GM19238 (cell line): ENCODE measurements around the gene TCAIM.
"Not testable (repeated sequence)": the region's sequence is repeated elsewhere in the genome, so short reads cannot be mapped to it uniquely, and the experiment has no call there.

Experiments used
- DNase-seq: peaks from one replicate; pipeline ENCODE4 v3.0.0; 2011; ENCODE audit warnings: low spot score; ENCODE audit not compliant: insufficient read length

Gene TCAIM

DNA sequence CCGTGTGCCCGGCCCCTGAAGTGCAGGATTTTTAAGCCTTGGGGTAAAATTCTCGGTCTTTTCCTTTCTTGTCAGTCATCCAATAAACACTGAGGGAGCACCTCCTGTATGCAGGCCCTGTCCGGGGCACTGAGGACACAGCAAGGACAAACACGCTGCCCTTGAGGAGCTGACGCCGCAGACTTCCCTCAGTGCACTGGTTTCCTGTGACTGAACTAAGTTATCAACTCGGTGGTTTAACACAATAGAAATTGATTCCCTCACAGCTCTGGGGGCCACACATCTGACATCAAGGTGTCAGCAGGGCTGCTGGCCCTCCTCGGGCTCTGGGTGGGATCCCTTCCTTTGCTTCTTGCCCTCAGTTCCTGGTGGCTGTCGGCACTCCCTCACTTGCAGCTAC, 73.8 kb downstream of the TCAIM start:
- no peak for DNase-seq

DNA sequence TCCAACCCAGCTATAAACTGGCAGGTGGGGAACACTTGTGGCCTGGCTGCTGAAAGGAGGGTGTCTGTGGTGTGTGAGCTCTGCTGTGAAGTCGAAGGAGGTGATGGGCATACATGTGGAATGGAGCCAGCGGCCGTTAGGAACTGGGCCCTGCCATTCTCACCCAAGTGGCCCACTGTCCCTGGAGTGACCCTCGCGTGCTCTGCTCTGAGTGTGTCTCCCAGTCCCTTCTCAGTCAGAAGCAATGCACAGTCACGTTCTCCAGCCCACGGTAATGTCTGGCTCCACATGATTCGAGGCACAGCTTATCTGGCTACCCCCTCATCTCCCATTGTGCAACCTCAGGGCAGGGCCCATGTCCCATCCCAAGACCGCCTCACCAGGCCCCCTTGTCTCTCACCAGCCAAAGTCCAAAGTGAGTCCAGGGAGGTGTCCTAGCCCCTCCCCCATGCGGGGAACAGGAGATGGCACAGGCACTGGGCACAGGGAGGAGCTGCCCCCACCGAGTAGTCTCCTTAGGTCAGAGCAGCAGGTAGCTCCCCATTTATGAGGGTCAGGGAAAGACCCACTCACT, 76.0 kb downstream of the TCAIM start:
- DNase-seq: no peak

DNA sequence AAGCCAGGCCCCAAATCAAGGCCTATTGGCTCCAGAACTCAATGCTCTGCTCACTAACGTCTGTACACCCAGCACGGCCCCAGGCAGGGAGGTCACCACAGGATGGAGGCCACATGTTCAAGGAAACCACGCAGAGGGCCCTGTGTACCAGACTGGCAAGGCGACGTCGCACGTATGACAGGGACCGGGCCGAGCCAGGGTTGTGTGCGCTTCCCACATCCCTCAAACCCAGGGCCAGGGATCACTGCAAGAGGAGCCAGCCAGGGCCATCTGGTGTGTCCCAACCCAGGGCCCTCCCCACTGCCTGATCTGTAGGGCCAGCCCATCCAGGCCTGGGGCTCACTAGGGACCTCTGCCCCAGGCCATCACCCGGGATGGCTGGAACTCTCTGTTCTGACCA, 76.9 kb downstream of the TCAIM start:
- no peak for DNase-seq

DNA sequence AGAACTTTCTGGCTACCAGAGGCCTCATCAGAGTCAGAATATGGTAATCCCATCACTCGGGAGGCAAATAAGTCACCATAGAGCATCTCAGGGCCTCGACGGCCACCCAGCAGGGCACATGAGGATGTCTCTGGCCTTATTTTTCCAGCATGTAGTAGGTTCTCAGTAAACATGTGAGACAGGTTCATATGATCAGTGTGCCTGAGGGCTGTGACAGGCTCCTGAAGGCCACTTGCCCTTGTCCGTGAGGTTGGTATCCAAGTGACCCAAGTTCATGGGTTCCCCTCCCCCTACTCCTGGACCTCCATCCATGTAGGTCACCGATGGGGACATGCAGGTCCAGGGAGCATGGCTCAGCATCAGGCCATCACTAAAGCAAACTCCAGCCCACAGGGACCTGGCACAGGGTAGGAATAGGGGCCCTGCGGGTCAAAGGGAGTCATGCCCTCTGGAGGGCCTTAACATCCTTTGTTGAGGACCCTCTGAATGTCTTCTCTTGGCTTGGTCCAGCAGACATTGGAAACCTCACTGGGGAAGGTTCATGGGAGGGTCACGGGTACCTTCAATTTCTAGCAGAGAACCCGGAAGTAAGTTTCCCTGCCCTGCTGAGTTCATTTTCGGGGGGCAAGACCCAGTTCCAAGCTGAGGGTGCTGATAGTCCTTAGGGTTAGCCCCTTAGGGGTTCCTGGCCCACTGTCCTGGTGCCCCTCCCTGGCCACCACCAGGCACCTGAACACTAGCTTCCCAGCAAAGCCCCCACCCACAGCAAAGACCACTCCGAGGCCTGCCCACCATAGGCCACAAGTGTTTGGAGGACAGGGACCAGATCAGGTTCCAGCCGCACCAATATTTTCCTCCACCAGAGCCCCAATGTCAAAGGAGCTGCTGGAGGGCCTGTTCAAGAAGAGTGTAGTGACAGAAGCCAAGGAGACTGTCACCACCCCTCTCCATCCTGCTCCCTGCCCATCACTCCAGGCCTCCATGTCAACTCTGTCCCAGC, 77.8 kb downstream of the TCAIM start:
- no peak for DNase-seq

DNA sequence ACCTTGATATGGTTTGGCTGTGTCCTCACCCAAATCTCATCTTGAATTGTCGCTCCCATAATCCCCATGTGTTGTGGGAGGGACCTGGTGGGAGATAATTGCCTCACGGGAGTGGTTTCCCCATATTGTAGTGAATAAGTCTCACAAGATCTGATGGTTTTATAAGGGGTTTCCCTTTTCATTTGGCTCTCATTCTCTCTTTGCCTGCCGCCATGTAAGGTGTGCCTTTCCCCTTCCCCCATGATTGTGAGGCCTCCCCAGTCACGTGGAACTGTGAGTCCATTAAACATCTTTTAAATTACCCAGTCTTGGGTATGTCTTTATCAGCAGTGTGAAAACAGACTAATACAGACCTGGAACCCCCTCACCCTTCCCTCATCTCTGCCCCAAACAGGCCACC, 79.6 kb downstream of the TCAIM start:
- DNase-seq: not testable (repeated sequence)

DNA sequence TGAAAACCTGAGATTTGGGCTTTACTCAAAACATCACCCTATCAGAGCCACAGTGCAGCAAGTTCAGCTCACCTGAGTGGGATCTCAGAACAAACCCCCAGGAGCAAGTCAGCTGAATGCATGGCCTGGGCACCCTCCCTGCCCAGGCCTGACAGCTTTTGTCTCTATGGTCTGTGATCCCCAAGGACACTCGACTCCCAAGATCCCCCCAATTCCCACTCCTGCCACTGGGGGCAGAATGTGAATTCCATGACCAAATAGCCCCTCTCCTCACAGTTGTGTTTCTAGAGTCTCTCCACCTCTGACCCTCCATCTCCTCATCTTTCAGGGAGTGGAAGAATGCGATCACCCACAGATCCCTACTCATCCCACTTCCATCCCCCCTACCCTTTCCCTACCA, 80.0 kb downstream of the TCAIM start:
- DNase-seq: no peak

DNA sequence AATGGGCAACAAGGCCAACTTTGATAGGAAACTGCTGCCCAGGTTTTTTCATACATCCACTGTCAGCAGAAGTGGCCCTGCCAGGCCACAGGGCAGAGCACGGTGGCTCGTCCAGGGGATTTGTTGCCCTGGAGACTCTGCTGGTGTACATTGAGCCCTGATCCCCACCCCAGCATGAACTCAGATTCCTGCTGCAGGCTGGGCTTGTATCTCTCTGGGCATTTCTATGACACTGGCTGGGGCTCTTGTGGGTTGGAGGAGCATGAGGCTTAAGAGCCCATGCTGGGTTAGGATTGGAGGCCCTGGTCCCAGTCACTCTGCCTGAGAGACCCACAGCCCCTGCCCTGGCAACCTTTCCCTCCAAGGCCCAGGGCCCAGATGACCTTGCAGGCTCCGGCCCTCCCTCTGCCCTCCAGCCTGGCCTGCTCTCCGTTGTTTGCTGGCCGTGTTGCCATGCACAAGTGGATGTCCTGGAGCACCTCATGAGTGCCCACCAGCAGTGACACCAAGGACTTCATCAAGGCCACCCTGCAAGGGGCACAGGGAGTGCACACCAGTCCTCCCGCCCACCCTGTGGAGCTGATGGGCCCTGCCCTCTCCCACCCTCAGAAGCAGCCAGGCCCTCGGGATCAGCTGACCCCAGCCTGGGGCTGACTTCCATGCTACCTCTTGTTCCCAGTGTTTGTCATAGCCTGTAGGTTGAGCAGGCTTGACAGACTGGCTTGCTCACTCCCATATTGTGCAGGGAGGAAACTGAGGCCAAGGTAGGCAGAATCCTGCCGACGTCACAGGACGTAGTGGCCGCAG, 80.8 kb downstream of the TCAIM start:
- no peak for DNase-seq

DNA sequence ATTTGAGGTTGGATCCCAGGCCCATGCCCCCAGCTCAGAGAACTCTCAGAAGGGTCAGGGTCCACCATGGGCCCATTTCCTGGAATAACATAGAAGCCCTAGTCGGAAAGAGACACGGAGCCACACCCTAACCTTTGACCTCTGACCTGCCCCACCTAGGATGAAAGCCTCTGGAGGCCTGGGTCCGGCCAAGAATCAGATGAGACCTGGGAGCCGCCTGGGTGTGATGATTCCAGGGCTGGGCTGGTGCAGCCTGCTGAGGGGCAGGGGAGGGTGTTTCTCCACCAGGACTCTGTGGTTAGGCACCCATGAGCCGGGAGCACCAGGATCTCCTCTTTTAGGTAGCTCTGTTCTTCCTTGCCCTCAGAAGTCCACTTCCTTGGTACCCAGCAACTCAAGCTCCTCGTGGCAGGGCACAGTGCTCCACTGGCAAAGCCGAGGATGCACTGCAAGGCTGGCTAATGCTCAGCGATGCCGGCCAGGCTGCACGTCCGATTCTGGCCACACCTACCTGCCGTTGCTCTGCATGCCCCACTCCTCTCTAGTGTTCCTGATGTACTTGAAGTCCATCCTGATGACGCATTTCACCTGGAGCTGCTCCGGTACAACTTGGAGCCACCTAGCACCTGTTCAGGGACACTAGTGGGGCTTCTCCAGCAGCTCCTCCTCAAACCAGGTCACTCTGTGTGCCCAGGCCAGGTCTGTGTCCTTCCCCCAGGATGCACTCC, 81.5 kb downstream of the TCAIM start:
- no peak for DNase-seq

DNA sequence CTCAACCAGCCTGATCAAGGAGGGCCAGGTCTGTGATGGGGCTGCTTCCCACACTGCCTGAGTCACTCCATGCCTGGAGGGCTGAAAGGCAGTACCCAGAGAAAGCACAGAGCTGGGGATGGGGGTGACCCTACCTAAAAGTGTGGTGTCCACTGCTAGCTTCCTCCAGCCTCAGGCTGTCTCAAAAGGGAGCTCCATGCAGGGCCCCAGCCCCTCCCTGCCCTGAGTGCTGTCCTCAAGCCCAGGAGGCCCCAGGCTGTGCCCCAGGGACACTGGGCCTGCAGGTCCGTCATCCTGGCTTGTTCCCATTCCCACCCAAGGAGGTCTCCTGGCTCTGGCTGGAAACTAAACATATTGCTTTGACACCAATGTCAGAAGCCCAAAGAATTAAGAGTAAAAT, 82.1 kb downstream of the TCAIM start:
- DNase-seq: no peak

DNA sequence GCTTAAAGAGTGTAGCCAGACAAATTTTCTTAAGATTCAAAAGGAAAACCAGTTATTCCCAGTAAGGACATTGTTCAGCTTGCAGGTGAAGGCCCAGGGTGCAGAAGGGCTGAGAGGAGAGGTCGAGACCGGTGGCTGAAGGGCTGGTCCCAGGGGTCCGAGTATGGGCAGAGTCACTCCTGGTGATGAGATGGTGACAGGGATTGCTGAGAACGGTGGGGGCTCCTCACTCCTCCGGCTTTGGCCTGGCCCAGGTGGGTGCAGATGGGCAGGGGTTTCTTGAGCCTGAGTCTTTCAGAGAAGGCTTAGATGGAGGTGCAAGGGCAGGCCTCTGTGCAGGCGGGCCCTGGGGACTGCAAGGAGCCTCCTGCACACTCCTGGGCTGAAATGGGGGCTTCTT, 82.7 kb downstream of the TCAIM start:
- no peak for DNase-seq

DNA sequence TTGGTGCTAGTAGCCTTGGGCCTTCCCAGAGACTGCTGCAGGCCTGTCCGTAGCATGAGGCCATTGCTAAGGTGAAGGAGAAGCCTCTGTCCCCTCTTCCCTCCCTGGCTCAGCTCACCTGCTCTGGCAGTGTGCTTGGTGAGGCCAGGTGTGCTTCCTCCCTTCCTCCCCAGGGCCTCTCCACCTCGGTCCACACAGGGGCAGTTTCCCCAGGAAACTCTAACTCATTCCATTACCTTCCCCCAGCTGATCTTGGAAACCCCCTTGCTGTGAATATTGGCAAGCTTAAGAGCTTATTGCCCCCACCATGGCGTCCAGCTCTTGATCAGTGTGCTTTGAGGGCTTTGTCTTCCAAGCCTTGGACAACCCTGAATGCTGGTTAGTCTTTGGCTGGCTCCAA, 86.2 kb downstream of the TCAIM start:
- peak; percentile 19 for DNase-seq

DNA sequence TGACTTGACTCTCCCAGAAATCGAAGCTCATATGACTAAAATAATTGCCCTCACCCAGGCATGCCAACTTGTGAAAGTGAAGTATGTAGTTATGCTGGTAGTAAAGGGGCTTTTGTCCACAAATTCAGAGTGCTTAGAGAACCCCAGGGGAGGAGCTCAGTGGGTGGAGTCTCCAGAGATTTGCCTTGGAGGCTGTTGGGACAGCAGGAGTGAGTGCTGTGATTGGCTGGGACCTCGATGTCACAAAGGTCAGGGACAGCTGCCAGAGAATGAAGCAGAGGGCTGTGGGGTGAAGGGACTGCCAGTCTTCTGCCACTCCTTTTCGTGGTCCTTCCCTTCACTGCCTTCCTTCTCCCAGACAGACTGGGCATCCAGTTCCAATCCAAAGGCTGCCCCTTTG, 89.1 kb downstream of the TCAIM start:
- no peak for DNase-seq

DNA sequence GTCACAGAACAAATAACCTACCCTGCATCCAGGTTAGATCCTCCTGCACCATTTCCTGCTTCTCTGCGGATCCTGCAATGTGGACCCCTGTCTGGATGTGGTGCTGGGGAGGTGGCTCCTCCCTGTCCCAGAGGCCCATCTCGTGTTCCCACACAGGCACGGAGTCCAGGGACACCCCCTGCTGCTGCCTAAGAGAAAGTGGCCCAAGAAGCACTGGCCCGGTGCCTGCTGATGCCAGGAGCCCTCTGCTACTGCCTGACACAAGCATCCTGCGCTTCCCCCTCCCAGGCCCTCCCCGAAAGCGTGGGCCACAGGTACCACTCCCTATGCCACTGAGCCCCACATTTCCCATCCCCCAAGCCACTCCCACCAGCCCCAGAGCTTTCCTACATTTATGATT, 90.3 kb downstream of the TCAIM start:
- DNase-seq: no peak

DNA sequence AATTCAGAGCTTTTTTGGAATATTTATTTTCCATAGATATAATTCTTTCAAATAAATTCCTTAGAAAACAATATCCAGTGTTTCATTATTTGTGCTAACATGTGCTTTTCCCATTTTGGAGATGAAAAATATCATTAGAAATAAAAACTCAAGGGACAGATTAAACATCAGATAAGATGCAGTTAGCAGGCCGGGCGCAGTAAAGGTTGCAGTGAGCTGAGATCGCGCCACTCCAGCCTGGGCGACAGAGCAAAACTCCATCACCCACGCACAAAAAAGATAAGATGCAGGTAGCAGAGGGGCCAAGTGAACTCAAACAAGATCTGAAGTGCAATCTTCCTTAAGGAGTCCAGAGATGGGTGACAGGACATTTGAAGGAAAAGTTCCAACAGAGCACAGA, 90.9 kb downstream of the TCAIM start:
- DNase-seq: no peak

DNA sequence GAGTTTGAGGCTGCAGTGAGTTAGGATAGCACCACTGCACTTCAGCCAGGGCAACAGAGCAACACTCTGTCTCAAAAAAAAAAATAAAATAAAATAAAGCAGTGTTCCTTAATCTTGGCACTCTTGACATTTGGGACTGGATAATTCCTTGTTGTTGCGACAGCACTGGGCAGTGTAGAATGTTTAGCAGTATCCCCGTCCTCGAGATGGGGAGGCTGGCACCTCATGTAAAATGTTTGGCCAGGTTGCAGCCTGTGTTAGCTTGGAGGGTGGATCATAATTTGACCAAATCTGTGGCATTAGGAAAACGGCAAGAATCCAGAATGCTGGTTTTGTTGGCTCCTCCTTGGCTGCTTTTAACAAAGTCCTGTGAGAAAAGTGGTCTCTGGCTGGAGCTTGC, 91.9 kb downstream of the TCAIM start:
- DNase-seq: no peak

DNA sequence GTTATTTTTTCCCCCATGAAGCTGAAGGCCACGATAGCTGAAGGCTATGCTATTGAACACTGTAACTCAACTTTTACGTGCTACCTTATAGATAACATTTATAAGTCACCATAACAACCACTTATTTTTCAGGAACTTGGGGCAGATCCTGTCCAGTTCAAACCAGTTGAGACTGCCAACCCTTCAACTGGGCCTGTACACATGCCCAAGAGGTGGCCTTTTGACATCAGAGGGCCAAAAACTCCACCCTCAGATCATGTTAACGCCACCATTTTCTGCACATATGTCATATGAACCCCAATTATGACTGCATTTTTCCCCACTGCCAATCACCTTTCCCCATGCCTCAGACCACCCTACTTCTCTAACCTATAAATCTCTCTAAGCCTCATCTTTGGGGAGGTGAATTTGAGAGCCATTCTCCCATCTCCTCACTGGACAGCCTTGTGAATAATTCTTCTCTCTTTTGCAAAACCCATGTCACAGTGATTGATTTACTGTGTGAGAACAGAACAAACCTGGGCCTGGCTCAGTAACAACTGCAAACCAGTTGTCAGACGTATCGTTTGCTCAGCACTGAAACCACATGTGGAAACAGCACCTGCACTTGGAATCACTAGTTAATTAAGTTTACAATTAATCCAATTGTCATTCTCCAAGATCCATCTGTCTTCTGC, 96.4 kb downstream of the TCAIM start:
- DNase-seq: no peak

DNA sequence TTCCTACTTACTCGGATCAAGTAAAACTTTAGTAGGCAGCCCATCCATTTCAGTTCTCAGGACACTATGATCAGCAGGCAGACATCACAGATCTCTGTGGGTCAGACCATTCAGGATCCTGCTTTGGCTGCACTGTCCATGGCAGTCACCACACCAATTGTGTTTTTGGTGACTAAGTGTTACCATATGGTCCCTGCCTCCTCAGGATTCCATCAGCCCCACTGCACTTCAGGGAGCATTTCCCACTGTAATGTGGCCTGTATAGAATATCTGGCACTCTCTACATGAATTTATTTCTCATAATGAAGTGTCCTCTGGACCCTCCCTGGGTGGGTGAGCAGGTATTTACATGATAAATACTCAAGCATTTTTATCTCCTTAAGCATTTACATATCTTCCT, 97.6 kb downstream of the TCAIM start:
- DNase-seq: no peak

DNA sequence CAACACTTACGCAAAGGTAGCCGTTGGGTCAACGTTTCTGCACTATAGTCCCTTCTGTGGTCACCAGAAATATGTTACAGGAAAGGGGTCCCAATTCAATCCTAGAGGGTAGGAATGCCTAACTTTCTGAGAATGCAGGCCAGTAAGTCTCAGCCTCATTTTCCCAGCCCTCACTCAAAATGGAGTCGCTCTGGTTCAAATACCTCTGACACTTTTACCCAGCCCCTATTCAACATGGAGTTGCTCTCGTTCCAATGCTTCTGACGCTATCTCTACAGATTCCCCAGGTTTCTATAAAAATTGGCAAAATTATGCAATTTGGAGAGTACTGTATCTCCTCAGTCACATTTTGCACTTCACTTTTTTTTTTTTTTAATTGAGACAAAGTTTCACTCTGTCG, 99.2 kb downstream of the TCAIM start:
- no peak for DNase-seq

DNA sequence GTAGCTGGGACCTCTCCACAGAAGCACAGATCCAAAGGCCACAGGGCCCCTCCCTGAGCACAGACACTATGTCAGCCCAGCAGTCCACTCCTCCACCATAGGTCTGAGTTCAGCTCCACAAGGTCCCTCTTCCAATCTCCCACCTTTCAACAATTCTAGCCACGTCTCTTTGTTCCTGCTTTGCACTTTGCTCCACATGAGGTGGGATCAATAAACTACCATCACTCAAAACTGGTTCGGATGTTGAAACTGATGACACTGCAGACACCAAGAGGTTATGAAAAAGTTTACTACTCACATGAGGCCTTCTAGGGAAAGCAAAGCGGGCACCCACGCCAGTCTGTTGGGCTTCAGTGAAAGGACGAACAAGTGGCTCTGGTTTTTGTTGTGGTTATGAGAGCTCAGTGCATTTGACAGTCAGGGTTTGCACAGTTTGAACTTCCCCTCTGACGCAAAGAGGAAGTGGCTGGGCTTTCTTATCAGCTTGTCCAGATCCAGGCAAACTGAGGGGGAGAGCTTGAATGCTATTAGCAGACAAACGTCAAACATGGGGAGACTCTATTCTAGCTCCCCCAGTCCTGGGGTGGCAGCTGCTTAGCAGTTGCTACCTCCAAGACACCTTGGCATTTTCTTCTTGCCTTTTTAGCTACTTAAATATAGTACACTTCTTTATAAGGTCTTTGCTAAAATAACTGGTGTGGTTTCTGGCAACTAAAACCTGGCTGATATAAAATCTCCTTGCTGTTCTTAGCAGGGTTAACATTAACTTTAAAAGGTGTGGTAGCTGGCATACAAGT, 101.1 kb downstream of the TCAIM start:
- DNase-seq: peak; percentile 65
